G401 (cell line): ENCODE measurements around the gene TPCN1. TPM values are rescaled to one million over a fixed set of nuclear protein-coding genes. Genes with fewer than 3 reads are reported as not detected.

Experiments used
- DNase-seq: peaks from one replicate; pipeline ENCODE4 v3.0.0-alpha.2; 2015; ENCODE audit warnings: low spot score
- in situ Hi-C: cut with HindIII; loops from 2 replicates; pipeline ENCODE4 v1.10.0; 2016; ENCODE audit warnings: low sequenced_read_pairs, mixed read lengths
- total RNA-seq: library from RNA; depleted of rRNA; stranded (reverse); fragments of >200 nt; shearing (Covaris generic); gene quantifications from 2 replicates; pipeline ENCODE4 v1.2.3, GENCODE V29; 2014

TPCN1 gene
- total RNA-seq, 1 experiment from 2014 or later = 14.3 TPM

DNA sequence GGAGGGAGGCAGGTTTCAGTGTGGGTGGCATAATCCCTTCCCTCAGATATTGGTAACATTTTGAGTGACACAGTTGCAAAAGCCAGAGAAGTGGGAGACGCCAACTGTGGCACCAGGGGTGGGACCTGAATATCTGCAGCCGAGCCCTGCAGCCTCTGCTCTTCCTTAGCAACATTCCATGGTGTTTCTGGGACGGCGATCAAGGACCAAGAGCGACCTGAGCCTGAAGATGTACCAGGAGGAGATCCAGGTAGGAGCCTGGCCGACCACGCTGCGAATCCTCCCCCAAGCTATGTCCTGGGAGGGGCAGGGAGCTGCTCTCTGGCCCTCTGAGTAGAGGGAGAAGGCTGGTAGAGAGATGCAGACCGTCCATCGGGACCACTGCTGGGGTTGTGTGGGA is 71.8 kb downstream of the TPCN1 start:
- in situ Hi-C loops = no loop called here
- DNase-seq = no peak

DNA sequence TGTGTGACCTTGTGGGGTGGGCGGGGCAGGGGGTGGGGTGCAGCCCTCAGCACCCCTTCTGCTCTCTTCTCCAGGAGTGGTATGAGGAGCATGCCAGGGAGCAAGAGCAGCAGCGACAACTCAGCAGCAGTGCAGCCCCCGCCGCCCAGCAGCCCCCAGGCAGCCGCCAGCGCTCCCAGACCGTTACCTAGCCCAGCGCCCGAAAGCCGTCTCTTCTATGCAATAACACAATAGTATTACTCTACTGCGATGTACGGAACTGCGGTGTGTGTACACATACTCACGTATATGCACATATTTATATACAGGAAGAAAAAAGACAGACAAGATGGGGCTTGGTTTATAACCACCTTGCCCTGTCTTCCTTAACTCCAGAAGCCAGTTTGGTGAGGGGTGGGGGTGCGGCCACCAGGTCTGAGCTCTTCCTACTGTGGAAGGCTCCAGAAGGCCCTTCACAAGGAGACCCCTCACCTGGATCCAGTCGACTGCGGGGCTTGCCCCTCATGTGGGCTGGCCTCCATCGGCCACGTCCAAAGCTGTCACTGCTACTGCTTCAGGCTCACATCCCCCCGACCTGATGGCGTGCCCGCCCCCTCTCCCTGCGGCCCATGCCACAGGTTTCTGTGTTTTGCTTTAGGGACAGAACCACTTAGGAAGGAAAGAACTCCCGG is 74.8 kb downstream of the TPCN1 start:
- in situ Hi-C loops = no loop called here
- no peak for DNase-seq

DNA sequence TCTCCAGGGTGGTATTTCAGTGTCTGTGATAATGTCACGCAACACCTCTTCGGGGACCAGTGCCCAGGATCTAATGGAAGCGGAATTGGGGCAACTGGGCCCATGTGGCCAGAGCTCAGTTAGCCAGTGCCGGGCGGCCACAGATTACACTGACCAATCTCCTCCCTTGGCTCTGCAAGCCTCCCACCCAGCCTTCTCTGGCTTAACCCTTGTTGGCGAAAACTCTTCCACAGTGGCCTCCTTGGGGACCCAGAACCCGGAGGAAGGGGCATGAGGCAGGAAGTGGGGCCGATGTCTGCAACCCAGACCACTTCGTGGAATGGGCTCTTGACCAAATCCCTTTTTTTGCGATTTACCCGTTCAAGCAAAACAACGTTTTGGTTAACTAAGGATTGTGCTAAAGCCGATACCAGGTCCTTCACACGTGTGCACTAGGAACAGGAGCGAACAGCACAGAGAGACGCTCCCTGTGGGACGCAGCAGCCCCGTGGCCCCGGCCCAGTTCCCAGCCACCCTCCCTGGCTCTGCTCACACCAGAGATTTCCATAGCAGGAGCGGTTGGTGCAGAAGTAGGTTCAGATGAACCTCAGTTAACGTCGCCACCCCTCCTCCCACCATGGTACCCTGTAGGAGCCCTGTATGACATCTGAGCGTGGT is 75.4 kb downstream of the TPCN1 start:
- in situ Hi-C loops = no loop called here
- no peak for DNase-seq

- in situ Hi-C loops = no loop called here
- no peak for DNase-seq
These were observed 75.9 kb downstream of the TPCN1 start for GRCh38 chr12:113297214-113297587.

- DNase-seq = peak; percentile 10
- in situ Hi-C loops = no loop called here
These were observed 76.6 kb downstream of the TPCN1 start for GRCh38 chr12:113297621-113298471.

GRCh38 chr12:113298472-113298817 is 77.2 kb downstream of the TPCN1 start:
- no peak for DNase-seq
- in situ Hi-C loops = no loop called here

DNA sequence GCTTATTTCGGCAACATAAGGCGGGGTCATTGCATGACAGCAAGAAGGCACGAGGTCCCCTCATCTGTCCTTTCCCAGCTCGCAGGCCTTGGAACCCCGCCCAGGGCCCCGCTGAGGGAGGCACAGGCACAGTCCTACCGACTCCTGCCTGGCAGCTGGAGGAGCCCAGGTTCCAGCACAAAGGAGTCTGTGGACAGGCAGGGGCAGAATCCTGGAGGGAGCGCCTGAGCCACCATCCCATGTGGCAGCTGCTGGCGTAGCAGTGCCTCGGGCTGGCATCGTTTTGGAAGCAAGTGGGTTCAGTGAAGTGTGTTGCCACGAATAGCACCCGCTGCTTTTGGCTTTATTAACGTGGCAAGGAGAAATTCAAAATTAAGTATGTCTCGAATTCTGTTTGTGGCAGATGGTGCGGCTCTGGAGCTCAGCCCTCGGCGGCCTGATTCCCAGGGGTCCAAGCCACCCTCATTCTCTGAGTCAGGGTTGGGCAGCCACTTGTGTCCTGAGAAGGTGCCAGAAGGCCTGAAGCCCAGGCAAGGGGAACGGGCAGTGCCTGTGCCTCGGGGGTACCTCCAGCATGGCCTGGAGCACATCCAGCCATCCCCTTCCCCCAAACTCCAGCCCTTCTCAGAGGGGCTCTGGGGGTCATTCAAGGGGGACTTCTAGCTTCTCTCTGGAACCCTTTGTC is 77.7 kb downstream of the TPCN1 start:
- in situ Hi-C loops = no loop called here

DNA sequence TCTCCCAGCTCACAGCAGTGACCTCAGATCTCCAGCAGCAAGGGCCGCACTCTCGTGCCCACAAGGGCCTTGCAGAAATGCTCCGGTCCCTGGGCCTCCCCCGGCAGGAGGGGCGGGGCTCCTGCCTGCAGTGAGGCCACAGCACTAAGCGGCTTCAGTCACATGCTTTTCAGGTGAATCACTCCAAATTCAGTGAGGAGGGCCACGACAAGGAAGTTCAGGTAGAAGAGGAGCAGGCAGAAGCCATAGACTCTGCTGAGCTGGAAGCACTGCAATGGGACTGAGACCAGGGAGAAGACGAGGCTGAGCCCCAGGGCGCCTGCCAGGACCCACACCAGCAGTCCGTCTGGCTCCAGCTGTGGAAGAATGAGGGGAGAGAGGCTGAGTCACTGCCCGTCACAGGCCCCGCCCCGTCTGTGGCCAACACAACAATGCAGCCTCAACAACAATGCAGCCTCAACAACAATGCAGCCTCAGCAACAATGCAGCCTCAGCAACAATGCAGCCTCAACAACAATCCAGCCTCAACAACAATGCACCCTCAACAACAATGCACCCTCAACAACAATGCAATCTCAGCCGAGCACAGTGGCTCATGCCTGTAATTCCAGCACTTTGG is 78.5 kb downstream of the TPCN1 start:
- in situ Hi-C loops = no loop called here
- DNase-seq = peak; percentile 61

More for the DNA sequence above, 77.7 kb downstream of the TPCN1 start:
- DNase-seq = peak; percentile 87

DNA sequence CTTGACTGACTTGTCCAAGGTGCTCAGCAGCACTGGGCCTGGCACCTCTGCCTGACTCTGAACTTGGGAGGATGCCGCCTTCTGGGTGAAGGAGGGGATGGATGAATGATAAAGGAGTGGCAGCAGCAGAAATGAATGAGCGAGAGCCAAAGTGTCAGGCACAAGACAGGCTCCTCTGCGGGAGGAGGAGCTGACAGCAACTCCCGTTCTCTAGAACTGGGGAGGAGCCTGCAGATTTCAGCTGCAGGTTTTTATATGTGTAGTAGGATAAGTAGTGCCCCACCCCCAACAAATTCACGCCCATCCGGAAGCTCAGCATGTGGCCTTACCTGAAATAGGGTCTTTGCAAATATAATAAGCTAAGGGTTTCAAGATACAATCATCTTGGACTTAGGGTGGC is 80.5 kb downstream of the TPCN1 start:
- DNase-seq = no peak
- in situ Hi-C loops = no loop called here

DNA sequence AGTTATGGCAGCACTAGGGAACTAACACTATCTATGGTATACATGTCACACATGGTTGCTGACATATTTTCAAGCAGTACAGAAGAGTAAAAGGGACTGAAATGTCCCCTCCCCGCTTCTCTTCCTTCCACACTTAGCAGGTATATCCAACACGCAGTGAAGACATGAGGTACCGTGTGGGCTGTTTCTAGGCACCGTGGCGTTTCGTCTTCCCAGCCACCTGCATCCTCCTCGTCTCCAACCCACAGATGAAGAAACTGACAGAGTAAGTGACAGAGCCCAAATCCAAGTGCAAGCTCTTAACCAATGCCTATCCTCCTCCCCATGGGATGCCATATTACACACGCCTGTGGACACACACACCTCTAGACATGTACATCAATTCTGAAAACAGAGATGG is 81.2 kb downstream of the TPCN1 start:
- DNase-seq = no peak
- in situ Hi-C loops = no loop called here

DNA sequence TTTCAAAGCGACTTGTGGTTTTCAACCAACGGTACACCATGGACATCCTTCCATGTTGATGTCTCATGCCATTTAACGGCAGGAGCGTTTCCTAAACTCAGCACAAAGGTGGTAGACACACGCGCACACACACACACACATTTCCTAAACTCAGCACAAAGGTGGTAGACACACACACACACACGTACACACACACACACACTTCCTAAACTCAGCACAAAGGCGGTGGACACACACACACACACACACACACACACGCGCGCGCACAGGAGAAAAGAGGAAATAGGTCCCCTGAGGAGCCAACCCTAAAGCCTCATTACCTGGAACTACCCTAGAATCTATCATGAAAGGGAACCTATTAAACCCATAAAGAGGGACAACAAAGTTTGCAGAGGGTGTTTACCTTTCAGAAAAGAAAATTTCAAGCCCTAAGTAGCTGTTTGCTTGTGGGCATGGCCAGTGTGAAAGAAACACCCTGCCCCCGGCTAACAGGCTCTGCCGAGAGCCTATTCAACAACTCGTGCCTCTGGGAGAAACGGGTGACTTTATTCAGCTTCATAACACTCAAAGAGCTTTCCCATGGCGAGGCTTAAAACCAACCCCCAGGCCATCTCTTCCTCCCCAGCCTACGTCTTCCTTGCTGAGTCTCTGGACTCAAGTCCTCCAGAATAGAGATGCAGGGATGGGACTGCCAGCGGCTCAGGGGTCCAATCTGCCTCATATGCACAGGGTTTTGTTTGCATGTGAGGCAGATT is 81.8 kb downstream of the TPCN1 start:
- no peak for DNase-seq
- in situ Hi-C loops = no loop called here

GRCh38 chr12:113305281-113305856 is 84.1 kb downstream of the TPCN1 start:
- in situ Hi-C loops = no loop called here
- DNase-seq = no peak

- in situ Hi-C loops = no loop called here
- DNase-seq = no peak
These were observed 85.1 kb downstream of the TPCN1 start for GRCh38 chr12:113306382-113306781.

- in situ Hi-C loops = no loop called here
- DNase-seq = no peak
These were observed 89.2 kb downstream of the TPCN1 start for GRCh38 chr12:113310489-113310888.

- DNase-seq = no peak
- in situ Hi-C loops = no loop called here
These were observed 92.9 kb downstream of the TPCN1 start for GRCh38 chr12:113314121-113314529.

GRCh38 chr12:113315358-113315757 is 94.1 kb downstream of the TPCN1 start:
- in situ Hi-C loops = no loop called here
- no peak for DNase-seq

DNA sequence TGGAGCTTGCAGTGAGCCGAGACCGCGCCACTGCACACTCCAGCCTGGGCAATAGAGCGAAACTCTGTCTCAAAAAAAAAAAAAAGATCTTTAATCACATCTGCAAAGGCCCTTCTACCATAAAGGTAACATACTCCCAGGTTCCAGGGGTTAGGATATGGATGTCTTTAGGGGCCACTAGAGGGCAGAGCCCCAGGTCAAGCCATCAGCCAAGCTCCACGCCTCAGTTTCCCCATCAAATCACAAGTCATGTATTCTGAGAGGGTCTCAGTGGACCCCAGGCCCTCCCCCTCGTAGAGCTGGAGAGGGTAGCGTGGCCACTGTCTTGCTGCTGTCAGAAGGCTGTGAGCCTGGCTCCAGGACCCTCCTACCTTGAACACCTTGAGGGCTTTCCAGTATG is 94.9 kb downstream of the TPCN1 start:
- in situ Hi-C loops = no loop called here
- no peak for DNase-seq

DNA sequence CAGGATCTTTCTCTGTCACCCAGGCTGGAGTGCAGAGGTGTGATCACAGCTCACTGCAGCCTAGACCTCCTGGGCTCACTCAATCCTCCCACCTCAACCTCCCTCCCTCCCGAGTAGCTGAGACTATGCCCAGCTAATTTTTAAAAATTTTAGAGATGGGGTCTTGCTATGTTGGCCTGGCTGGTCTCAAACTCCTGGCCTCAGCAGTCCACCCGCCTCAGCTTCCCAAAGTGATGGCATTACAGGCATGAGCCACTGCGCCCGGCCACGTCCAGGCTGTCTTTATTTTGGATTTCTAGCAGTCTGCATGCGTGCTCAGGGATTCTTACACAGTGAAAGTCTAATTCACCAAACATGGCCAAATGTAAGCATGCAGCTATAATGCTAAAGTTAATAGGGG is 95.9 kb downstream of the TPCN1 start:
- in situ Hi-C loops = no loop called here
- DNase-seq = no peak
